A549 treated with ZK216348 at 1 μM for 4 hours (cell line): Measurements from ENCODE around the gene EIF4EBP2. TPM values are rescaled to one million over a fixed set of nuclear protein-coding genes. Genes with fewer than 3 reads are reported as not detected.

Experiments used
- total RNA-seq: library from RNA; stranded (reverse); fragments of 200-300 nt; extraction: Qiagen RNA extraction; gene quantifications from 5 replicates; pipeline ENCODE4 v1.2.3, GENCODE V29; 2022; ENCODE audit warnings: low read depth

EIF4EBP2 gene
- total RNA-seq, result 10.3 to 16.1 TPM (median 14.9 TPM) in 5 replicates

GRCh38 chr10:70404036-70404786 is at the start of gene EIF4EBP2:
EIF4EBP2 (plus strand) TSS chr10:70404145; CDS start chr10:70404402, 257 bp downstream.

GRCh38 chr10:70441161-70441894 is 37.4 kb downstream of the EIF4EBP2 start, which contains the start of gene NODAL:
NODAL (minus strand) TSS chr10:70441681; CDS start chr10:70441667, 14 bp downstream.

Other genes with a start within 250 kb of the EIF4EBP2 start
- 61.4 to 92.5 TPM (median 81.4 TPM) in 5 replicates for gene SAR1A, start 233.6 kb upstream of the EIF4EBP2 start, total RNA-seq
- gene PPA1, start 170.7 kb upstream of the EIF4EBP2 start, total RNA-seq, result 187 to 273 TPM (median 205 TPM) in 5 replicates
- gene NPFFR1, start 120.1 kb upstream of the EIF4EBP2 start, total RNA-seq, result not detected in 5 replicates
- 17.1 to 21.9 TPM (median 20.6 TPM) in 5 replicates for gene LRRC20, start 21.5 kb upstream of the EIF4EBP2 start, total RNA-seq
- gene NODAL, start 37.5 kb downstream of the EIF4EBP2 start, total RNA-seq, result not detected in 5 replicates
- gene PALD1, start 74.6 kb downstream of the EIF4EBP2 start, total RNA-seq, result 4.2 to 8.5 TPM (median 7.4 TPM) in 5 replicates
- not detected in 5 replicates for gene PRF1, start 198.6 kb downstream of the EIF4EBP2 start, total RNA-seq